H9 (cell line): Measurements from ENCODE around the gene ZBTB16. TPM values are rescaled to one million over a fixed set of nuclear protein-coding genes. Genes with fewer than 3 reads are reported as not detected.

Experiments
- DNase-seq: peaks from one replicate; pipeline ENCODE4 v3.0.0-alpha.2; 2017
- H2AFZ ChIP-seq: one replicate; pipeline ENCODE4 v1.6.1; 2013; ENCODE audit warnings: mild to moderate bottlenecking, low read length, control low read depth, moderate library complexity
- H2AK5ac ChIP-seq: 2 replicates; pipeline ENCODE4 v1.6.1; 2013; ENCODE audit warnings: low read length, control low read depth, mixed read lengths; ENCODE audit not compliant: insufficient read length
- H2BK120ac ChIP-seq: one replicate; pipeline ENCODE4 v1.6.1; 2013; ENCODE audit warnings: low read depth, mild to moderate bottlenecking, low read length, control low read depth, inconsistent platforms; ENCODE audit not compliant: poor library complexity, severe bottlenecking
- H2BK12ac ChIP-seq: 2 replicates; pipeline ENCODE4 v1.6.1; 2013; ENCODE audit warnings: low read length, control low read depth, mixed read lengths, low read depth; ENCODE audit not compliant: insufficient read length
- H2BK15ac ChIP-seq: 2 replicates; pipeline ENCODE4 v1.6.1; 2013; ENCODE audit warnings: low read depth, low read length, control low read depth
- H2BK20ac ChIP-seq: one replicate; pipeline ENCODE4 v1.6.1; 2013; ENCODE audit warnings: low read depth, mild to moderate bottlenecking, low read length, control low read depth, inconsistent platforms; ENCODE audit not compliant: poor library complexity, severe bottlenecking
- H2BK5ac ChIP-seq: 2 replicates; pipeline ENCODE4 v1.6.1; 2013; ENCODE audit warnings: low read length, control low read depth, mixed read lengths; ENCODE audit not compliant: insufficient read length
- H3K14ac ChIP-seq: 2 replicates; pipeline ENCODE4 v1.6.1; 2013; ENCODE audit warnings: low read length, control low read depth; ENCODE audit not compliant: insufficient read depth
- H3K18ac ChIP-seq: 2 replicates; pipeline ENCODE4 v1.6.1; 2013; ENCODE audit warnings: low read depth, mild to moderate bottlenecking, mixed read lengths, low read length, control low read depth; ENCODE audit not compliant: insufficient read length
- H3K23ac ChIP-seq: 2 replicates; pipeline ENCODE4 v1.6.1; 2013; ENCODE audit warnings: low read length, control low read depth, mixed read lengths, low read depth; ENCODE audit not compliant: insufficient read length
- H3K23me2 ChIP-seq: 2 replicates; pipeline ENCODE4 v1.6.1; 2013; ENCODE audit warnings: low read depth, mild to moderate bottlenecking, mixed read lengths, low read length, control low read depth; ENCODE audit not compliant: insufficient read length, poor library complexity, severe bottlenecking
- H3K27ac ChIP-seq: 2 replicates; pipeline ENCODE4 v1.5.1; 2013; ENCODE audit warnings: low read length, control low read depth, mixed read lengths, low read depth; ENCODE audit not compliant: insufficient read length
- H3K27me3 ChIP-seq: 2 replicates; pipeline ENCODE4 v1.6.1; 2013; ENCODE audit warnings: low read length, control low read depth, inconsistent platforms; ENCODE audit not compliant: insufficient read depth
- H3K4ac ChIP-seq: 2 replicates; pipeline ENCODE4 v1.6.1; 2013; ENCODE audit warnings: low read depth, mild to moderate bottlenecking, control low read depth, inconsistent platforms, low read length, moderate library complexity
- H3K4me1 ChIP-seq: 2 replicates; pipeline ENCODE4 v1.6.1; 2013; ENCODE audit warnings: low read length, control low read depth, inconsistent platforms; ENCODE audit not compliant: insufficient read depth
- H3K4me2 ChIP-seq: 2 replicates; pipeline ENCODE4 v1.6.1; 2013; ENCODE audit warnings: low read length, control low read depth, mixed read lengths; ENCODE audit not compliant: insufficient read length, insufficient read depth
- H3K56ac ChIP-seq: 2 replicates; pipeline ENCODE4 v1.6.1; 2013; ENCODE audit warnings: low read depth, mild to moderate bottlenecking, mixed read lengths, low read length, control low read depth; ENCODE audit not compliant: insufficient read length
- H3K79me1 ChIP-seq: 2 replicates; pipeline ENCODE4 v1.6.1; 2013; ENCODE audit warnings: low read depth, mild to moderate bottlenecking, moderate library complexity, low read length, control low read depth, inconsistent platforms; ENCODE audit not compliant: insufficient read depth, poor library complexity, severe bottlenecking
- H3K79me2 ChIP-seq: 2 replicates; pipeline ENCODE4 v1.6.1; 2013; ENCODE audit warnings: low read length, control low read depth, inconsistent platforms; ENCODE audit not compliant: insufficient read depth
- H3K9ac ChIP-seq: 2 replicates; pipeline ENCODE4 v1.6.1; 2013; ENCODE audit warnings: low read length, control low read depth, mixed read lengths; ENCODE audit not compliant: insufficient read length; ENCODE audit errors: extremely low read depth
- H3K9me3 ChIP-seq: one replicate; pipeline ENCODE4 v1.6.1; 2013; ENCODE audit warnings: low read depth, low read length, inconsistent platforms; ENCODE audit not compliant: control insufficient read depth
- H3T11ph ChIP-seq: one replicate; pipeline ENCODE4 v1.6.1; 2013; ENCODE audit warnings: mild to moderate bottlenecking, low read length, control low read depth, inconsistent platforms
- H4K20me1 ChIP-seq: one replicate; pipeline ENCODE4 v1.6.1; 2013; ENCODE audit not compliant: control insufficient read depth, insufficient read length, insufficient read depth
- H4K5ac ChIP-seq: 2 replicates; pipeline ENCODE4 v1.6.1; 2013; ENCODE audit warnings: low read depth, mild to moderate bottlenecking, mixed read lengths, low read length, control low read depth; ENCODE audit not compliant: insufficient read length
- H4K8ac ChIP-seq: replicated peaks from 2 replicates; pipeline ENCODE4 v1.6.1; 2013; ENCODE audit warnings: low read length, control low read depth, mixed read lengths, low read depth; ENCODE audit not compliant: insufficient read length
- H4K91ac ChIP-seq: 2 replicates; pipeline ENCODE4 v1.6.1; 2013; ENCODE audit warnings: low read depth, mild to moderate bottlenecking, moderate library complexity, mixed read lengths, low read length, control low read depth; ENCODE audit not compliant: insufficient read length
- H3K27ac Mint-ChIP-seq, 3 experiments: 2 replicates in 2 of 3; 3 replicates in 1 of 3; pipeline ENCODE4 v1.8.0; 2020 to 2021; ENCODE audit warnings: mixed read lengths in 3 of 3, mild to moderate bottlenecking in 1 of 3, moderate library complexity in 1 of 3
- H3K27me3 Mint-ChIP-seq: 2 replicates; pipeline ENCODE4 v1.8.0; 2021; ENCODE audit warnings: low read depth, mild to moderate bottlenecking, moderate library complexity, mixed read lengths
- H3K36me3 Mint-ChIP-seq, 3 experiments: 2 replicates in 2 of 3; 3 replicates in 1 of 3; pipeline ENCODE4 v1.8.0; 2020 to 2021; ENCODE audit warnings: low read depth in 3 of 3, mixed read lengths in 3 of 3; ENCODE audit not compliant: insufficient read depth in 1 of 3
- H3K4me1 Mint-ChIP-seq, 2 experiments: 2 replicates each; pipeline ENCODE4 v1.8.0; 2020; ENCODE audit warnings: mixed read lengths in 2 of 2
- H3K4me3 Mint-ChIP-seq, 2 experiments: 2 replicates in 1 of 2; 3 replicates in 1 of 2; pipeline ENCODE4 v1.8.0; 2020 to 2021; ENCODE audit warnings: mild to moderate bottlenecking in 2 of 2, mixed read lengths in 2 of 2, moderate library complexity in 1 of 2
- H3K9me3 Mint-ChIP-seq, 2 experiments: 2 replicates in 1 of 2; 3 replicates in 1 of 2; pipeline ENCODE4 v1.8.0; 2020; ENCODE audit warnings: mild to moderate bottlenecking in 2 of 2, mixed read lengths in 2 of 2, moderate library complexity in 1 of 2
- WGBS: extraction: QIAGEN DNeasy Blood & Tissue Kit; methylation state at CpG from one replicate; pipeline ENCODE4 v1.1.7; 2013; ENCODE audit warnings: missing lambda C conversion rate, low lambda C conversion rate, mixed read lengths; ENCODE audit not compliant: insufficient read length; ENCODE audit errors: extremely low coverage; 5-methylcytosine and 5-hydroxymethylcytosine counted together
- total RNA-seq: library from RNA; stranded (reverse); gene quantifications from 2 replicates; pipeline ENCODE4 v1.2.1, GENCODE V29; 2021
- TF ChIP-seq, protein P1 (sequence below): fragments of 200-600 bp; sonication (generic); conservative IDR thresholded peaks from 3 replicates; pipeline ENCODE4 v1.8.0; 2021; ENCODE audit warnings: antibody characterized with exemption, mild to moderate bottlenecking

Gene ZBTB16
- total RNA-seq, 1 experiment from 2014 or later, result not detected

DNA sequence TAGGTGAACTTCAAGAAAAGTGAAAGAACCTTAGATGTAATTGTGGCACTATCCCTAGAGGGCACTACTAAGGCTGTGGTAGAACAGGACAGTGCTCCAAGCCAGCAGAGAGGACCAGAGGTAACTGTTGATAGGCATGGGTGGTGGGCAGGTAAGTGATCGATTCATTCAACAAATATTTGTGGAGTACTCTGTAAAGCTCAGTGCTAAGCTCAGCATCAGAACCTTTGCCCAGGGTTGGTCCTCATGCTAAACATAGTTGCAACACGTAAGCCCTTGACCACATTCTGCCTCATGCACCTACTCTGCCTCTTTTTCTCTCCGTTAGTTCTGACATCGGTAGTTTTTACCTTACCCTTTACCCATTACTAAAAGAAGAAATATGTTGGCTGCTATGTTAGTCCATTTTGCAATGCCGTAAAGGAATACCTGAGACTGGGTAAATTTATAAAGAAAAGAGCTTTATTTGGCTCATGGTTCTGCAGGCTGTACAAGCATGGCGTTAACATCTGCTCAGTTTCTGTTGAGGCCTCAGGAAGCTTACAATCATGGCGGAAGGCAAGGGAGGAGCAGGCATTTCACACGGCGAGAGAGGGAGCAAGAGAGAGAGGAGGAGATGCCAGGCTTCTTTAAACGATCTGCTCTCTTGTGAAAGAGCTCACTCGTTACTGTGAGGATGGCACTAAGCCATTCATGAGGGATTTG is 218.3 kb downstream of the ZBTB16 start:
- Histone ChIP-seq H2BK15ac (no peak overlapping the region), H3K4me1 (no peaks in the 10 kb centered on the region), H3K27me3 (no peaks in the 10 kb centered on the region), H2BK120ac (no peak overlapping the region), H2BK20ac (no peak overlapping the region), H3K14ac (no peak overlapping the region), H3K23me2 (no peaks in the 10 kb centered on the region), H4K20me1 (no peaks in the 10 kb centered on the region), H3K4ac (no peak overlapping the region), H2BK5ac (no peak overlapping the region), H4K91ac (no peak overlapping the region), H3K9ac (no peak overlapping the region), H2BK12ac (no peak overlapping the region), H3K27ac (no peak overlapping the region), H3K23ac (no peak overlapping the region), H2AK5ac (no peak overlapping the region), H3K4me2 (no peak overlapping the region), H3K18ac (no peak overlapping the region), H3K56ac (no peak overlapping the region), H3T11ph (no peak overlapping the region), H3K79me2 (no peaks in the 10 kb centered on the region), H4K8ac (no peak overlapping the region), H3K9me3 (no peaks in the 10 kb centered on the region), H4K5ac (no peak overlapping the region), H3K79me1 (no peaks in the 10 kb centered on the region), H2AFZ (no peak overlapping the region)
- no peak for DNase-seq
- H3K36me3 Mint-ChIP-seq, result no peaks in the 10 kb centered on the region
- TF ChIP-seq, protein P1, sequence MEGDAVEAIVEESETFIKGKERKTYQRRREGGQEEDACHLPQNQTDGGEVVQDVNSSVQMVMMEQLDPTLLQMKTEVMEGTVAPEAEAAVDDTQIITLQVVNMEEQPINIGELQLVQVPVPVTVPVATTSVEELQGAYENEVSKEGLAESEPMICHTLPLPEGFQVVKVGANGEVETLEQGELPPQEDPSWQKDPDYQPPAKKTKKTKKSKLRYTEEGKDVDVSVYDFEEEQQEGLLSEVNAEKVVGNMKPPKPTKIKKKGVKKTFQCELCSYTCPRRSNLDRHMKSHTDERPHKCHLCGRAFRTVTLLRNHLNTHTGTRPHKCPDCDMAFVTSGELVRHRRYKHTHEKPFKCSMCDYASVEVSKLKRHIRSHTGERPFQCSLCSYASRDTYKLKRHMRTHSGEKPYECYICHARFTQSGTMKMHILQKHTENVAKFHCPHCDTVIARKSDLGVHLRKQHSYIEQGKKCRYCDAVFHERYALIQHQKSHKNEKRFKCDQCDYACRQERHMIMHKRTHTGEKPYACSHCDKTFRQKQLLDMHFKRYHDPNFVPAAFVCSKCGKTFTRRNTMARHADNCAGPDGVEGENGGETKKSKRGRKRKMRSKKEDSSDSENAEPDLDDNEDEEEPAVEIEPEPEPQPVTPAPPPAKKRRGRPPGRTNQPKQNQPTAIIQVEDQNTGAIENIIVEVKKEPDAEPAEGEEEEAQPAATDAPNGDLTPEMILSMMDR, result no peak
- H3K27ac Mint-ChIP-seq, result no peak overlapping the region
- WGBS, result no CpG with 5 or more reads among the region's 11 CpGs
- H3K27me3 Mint-ChIP-seq, result peaks cover 24% of the 10 kb centered on the region
- H3K4me1 Mint-ChIP-seq, result peaks cover 0 to 7% of the 10 kb centered on the region in 2 experiments; a peak in 2 of 4 replicates
- no peak overlapping the region for H3K4me3 Mint-ChIP-seq
- no peaks in the 10 kb centered on the region for H3K9me3 Mint-ChIP-seq
